ENCODE measurements around the gene ZC3H18.

- TF ChIP-seq MYBL2 (CRISPR knock-in tag; IDR thresholded peaks at IDR 0.05) = no peak
- TF ChIP-seq MLX (CRISPR knock-in tag; IDR thresholded peaks at IDR 0.05) = no peak
- TF ChIP-seq, protein P1, sequence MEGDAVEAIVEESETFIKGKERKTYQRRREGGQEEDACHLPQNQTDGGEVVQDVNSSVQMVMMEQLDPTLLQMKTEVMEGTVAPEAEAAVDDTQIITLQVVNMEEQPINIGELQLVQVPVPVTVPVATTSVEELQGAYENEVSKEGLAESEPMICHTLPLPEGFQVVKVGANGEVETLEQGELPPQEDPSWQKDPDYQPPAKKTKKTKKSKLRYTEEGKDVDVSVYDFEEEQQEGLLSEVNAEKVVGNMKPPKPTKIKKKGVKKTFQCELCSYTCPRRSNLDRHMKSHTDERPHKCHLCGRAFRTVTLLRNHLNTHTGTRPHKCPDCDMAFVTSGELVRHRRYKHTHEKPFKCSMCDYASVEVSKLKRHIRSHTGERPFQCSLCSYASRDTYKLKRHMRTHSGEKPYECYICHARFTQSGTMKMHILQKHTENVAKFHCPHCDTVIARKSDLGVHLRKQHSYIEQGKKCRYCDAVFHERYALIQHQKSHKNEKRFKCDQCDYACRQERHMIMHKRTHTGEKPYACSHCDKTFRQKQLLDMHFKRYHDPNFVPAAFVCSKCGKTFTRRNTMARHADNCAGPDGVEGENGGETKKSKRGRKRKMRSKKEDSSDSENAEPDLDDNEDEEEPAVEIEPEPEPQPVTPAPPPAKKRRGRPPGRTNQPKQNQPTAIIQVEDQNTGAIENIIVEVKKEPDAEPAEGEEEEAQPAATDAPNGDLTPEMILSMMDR (IDR thresholded peaks at IDR 0.05) = no peak
- TF ChIP-seq, protein P2, sequence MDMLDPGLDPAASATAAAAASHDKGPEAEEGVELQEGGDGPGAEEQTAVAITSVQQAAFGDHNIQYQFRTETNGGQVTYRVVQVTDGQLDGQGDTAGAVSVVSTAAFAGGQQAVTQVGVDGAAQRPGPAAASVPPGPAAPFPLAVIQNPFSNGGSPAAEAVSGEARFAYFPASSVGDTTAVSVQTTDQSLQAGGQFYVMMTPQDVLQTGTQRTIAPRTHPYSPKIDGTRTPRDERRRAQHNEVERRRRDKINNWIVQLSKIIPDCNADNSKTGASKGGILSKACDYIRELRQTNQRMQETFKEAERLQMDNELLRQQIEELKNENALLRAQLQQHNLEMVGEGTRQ (CRISPR knock-in tag; IDR thresholded peaks at IDR 0.05) = no peak
- TF ChIP-seq ZNF416 (CRISPR knock-in tag; IDR thresholded peaks at IDR 0.05) = no peak
- TF ChIP-seq TP53 (CRISPR knock-in tag; IDR thresholded peaks at IDR 0.05) = no peak
- no peak for TF ChIP-seq CREM (CRISPR knock-in tag; IDR thresholded peaks at IDR 0.05)
- no peak for TF ChIP-seq ETV6 (CRISPR knock-in tag; IDR thresholded peaks at IDR 0.05)
- no peak for TF ChIP-seq TEAD4 (CRISPR knock-in tag; IDR thresholded peaks at IDR 0.05)
- TF ChIP-seq E2F5 (CRISPR knock-in tag; IDR thresholded peaks at IDR 0.05) = no peak
Observed at GRCh38 chr16:88552166-88552565, 18.0 kb upstream of the ZC3H18 start.

All from WTC11 (cell line).